Coronary artery (tissue), 2 donors: ENCODE results near the gene CTNNBIP1.

Experiments
- DNase-seq: peaks from one replicate; pipeline ENCODE4 v3.0.0-alpha.2; 2017; ENCODE audit warnings: low spot score
- H3K27ac ChIP-seq, 2 donors: fragments of 200-600 bp; sonication (generic); one replicate each; pipeline ENCODE4 v1.5.1; 2016 to 2019
- H3K4me3 ChIP-seq: fragments of 200-600 bp; sonication (generic); 2 replicates; pipeline ENCODE4 v1.5.1; 2016; ENCODE audit warnings: mild to moderate bottlenecking, moderate library complexity
- CTCF ChIP-seq: fragments of 200-600 bp; sonication (generic); IDR thresholded peaks from one replicate; pipeline ENCODE4 v1.5.1; 2019; ENCODE audit warnings: antibody characterized with exemption

CTNNBIP1 gene

GRCh38 chr1:9910423-9911178 is 532 bp upstream of the CTNNBIP1 start:
- H3K4me3 ChIP-seq: peak overlapping the region; percentile 78
- peak; percentile 100 for DNase-seq
- peak overlapping the region; percentile 85 to 96 for H3K27ac ChIP-seq
- TF ChIP-seq CTCF: no peak

- Histone ChIP-seq H3K4me3 (peak overlapping the region; percentile 84), H3K27ac (peak overlapping the region in 1 of 2 donors; percentile 87)
- TF ChIP-seq CTCF: no peak
- no peak for DNase-seq
These were observed 629 bp downstream of the CTNNBIP1 start for GRCh38 chr1:9909234-9910046.

GRCh38 chr1:9908871-9909233 is 1.2 kb downstream of the CTNNBIP1 start:
- Histone ChIP-seq H3K4me3 (peak overlapping the region; percentile 84), H3K27ac (no peak overlapping the region)
- no peak for TF ChIP-seq CTCF
- DNase-seq: no peak

GRCh38 chr1:9907441-9907840 is 2.6 kb downstream of the CTNNBIP1 start:
- no peak for DNase-seq
- Histone ChIP-seq H3K27ac (no peak overlapping the region), H3K4me3 (no peak overlapping the region)

GRCh38 chr1:9906466-9906865 is 3.6 kb downstream of the CTNNBIP1 start:
- no peak for DNase-seq
- Histone ChIP-seq H3K27ac (no peak overlapping the region), H3K4me3 (no peak overlapping the region)
- no peak for TF ChIP-seq CTCF

More at GRCh38 chr1:9907441-9907840, 2.6 kb downstream of the CTNNBIP1 start:
- TF ChIP-seq CTCF: no peak

- H3K27ac ChIP-seq: no peak overlapping the region
- no peak for DNase-seq
- no peak for TF ChIP-seq CTCF
These were observed 5.1 kb downstream of the CTNNBIP1 start for GRCh38 chr1:9905010-9905409.

More at GRCh38 chr1:9905010-9905409, 5.1 kb downstream of the CTNNBIP1 start:
- H3K4me3 ChIP-seq: no peak overlapping the region
